ENCODE data around the gene SOX9.
"Not testable (repeated sequence)": the region's sequence is repeated elsewhere in the genome, so short reads cannot be mapped to it uniquely, and the experiment has no call there.

SOX9 gene

GRCh38 chr17:72111926-72112325, 8.9 kb upstream of the SOX9 start:
- DNase-seq = not testable (repeated sequence)

- no peak for DNase-seq
These were observed 7.1 kb upstream of the SOX9 start for GRCh38 chr17:72113751-72114150.

GRCh38 chr17:72115781-72116525, 4.9 kb upstream of the SOX9 start:
- no peak for DNase-seq

GRCh38 chr17:72116661-72117521, 3.9 kb upstream of the SOX9 start:
- DNase-seq = no peak

- DNase-seq = no peak
These were observed 3.1 kb upstream of the SOX9 start for GRCh38 chr17:72117535-72118334.

GRCh38 chr17:72118335-72119076, 2.3 kb upstream of the SOX9 start:
- DNase-seq = no peak

GRCh38 chr17:72119077-72119872, 1.5 kb upstream of the SOX9 start:
- no peak for DNase-seq

GRCh38 chr17:72119873-72120641, 763 bp upstream of the SOX9 start:
- no peak for DNase-seq

GRCh38 chr17:72121164-72122009, 567 bp downstream of the SOX9 start:
- no peak for DNase-seq

GRCh38 chr17:72122010-72122764, 1.4 kb downstream of the SOX9 start:
- no peak for DNase-seq

- no peak for DNase-seq
These were observed 2.1 kb downstream of the SOX9 start for GRCh38 chr17:72122765-72123529.

GRCh38 chr17:72123530-72124437, 3.0 kb downstream of the SOX9 start:
- no peak for DNase-seq

- no peak for DNase-seq
These were observed 3.6 kb downstream of the SOX9 start for GRCh38 chr17:72124438-72124775.

GRCh38 chr17:72125226-72125651, 4.4 kb downstream of the SOX9 start:
- DNase-seq = no peak

- no peak for DNase-seq
These were observed 4.9 kb downstream of the SOX9 start for GRCh38 chr17:72125742-72126141.

GRCh38 chr17:72126575-72127486, 6.0 kb downstream of the SOX9 start:
- DNase-seq = no peak
